Ectodermal cell (in vitro differentiated cells): ENCODE data around the gene NRP2.

Experiments
- H3K27ac ChIP-seq: 2 replicates; pipeline ENCODE4 v1.7.0; 2013; ENCODE audit warnings: mild to moderate bottlenecking, low read depth, low read length; ENCODE audit not compliant: insufficient read depth, poor library complexity, severe bottlenecking
- H3K27me3 ChIP-seq: 2 replicates; pipeline ENCODE4 v1.7.0; 2013; ENCODE audit warnings: mild to moderate bottlenecking, low read length; ENCODE audit not compliant: insufficient read depth, control insufficient read depth, poor library complexity, severe bottlenecking
- H3K36me3 ChIP-seq: one replicate; pipeline ENCODE4 v1.7.0; 2013; ENCODE audit warnings: low read length; ENCODE audit not compliant: control insufficient read depth, insufficient read depth
- H3K4me1 ChIP-seq: one replicate; pipeline ENCODE4 v1.7.0; 2013; ENCODE audit warnings: low read length; ENCODE audit not compliant: control insufficient read depth, insufficient read depth
- H3K4me3 ChIP-seq: 2 replicates; pipeline ENCODE4 v1.7.0; 2013; ENCODE audit warnings: low read depth, low read length, control low read depth; ENCODE audit not compliant: insufficient read depth
- H3K9me3 ChIP-seq: 2 replicates; pipeline ENCODE4 v1.7.0; 2013; ENCODE audit warnings: mild to moderate bottlenecking, low read length, moderate library complexity; ENCODE audit not compliant: control insufficient read depth
- WGBS, 2 experiments: methylation state at CpG; one replicate each; pipeline ENCODE4 v1.1.7; 2013; ENCODE audit warnings: missing lambda C conversion rate in 2 of 2; 5-methylcytosine and 5-hydroxymethylcytosine counted together

The NRP2 gene

DNA sequence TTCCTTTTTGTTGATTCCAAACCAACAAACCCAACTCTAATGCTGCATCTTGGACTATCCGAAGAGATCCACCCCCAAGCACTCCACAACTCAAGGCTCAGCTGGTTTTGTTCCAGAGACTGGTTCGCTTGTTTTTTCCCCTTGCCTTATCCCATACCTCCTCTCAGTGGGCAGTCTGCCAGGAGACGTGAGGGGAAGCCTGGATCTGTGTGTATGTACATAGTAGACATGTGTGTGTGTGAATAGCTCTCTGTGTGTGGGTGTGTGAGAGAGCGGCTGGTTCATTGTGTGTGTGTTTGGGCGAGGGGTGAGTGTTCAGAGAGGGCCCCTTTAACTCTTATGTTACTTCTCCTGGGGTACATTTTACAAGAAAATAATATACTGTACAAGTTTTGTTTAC is 94.4 kb downstream of the NRP2 start:
- Histone ChIP-seq H3K4me3 (no peak overlapping the region), H3K36me3 (peaks cover 4% of the 10 kb centered on the region), H3K9me3 (no peaks in the 10 kb centered on the region), H3K4me1 (peaks cover 5% of the 10 kb centered on the region), H3K27ac (no peak overlapping the region), H3K27me3 (no peaks in the 10 kb centered on the region)
- 89 to 97% methylated on average over 4 to 5 of the region's 5 CpGs for WGBS, 2 experiments

GRCh38 chr2:205778356-205778755 is 96.1 kb downstream of the NRP2 start:
- no peak overlapping the region for H3K27ac ChIP-seq
- no peak overlapping the region for H3K4me3 ChIP-seq
- H3K9me3 ChIP-seq: no peaks in the 10 kb centered on the region
- peaks cover 6% of the 10 kb centered on the region for H3K4me1 ChIP-seq
- no peaks in the 10 kb centered on the region for H3K27me3 ChIP-seq
- peaks cover 4% of the 10 kb centered on the region for H3K36me3 ChIP-seq
- WGBS, 2 experiments: 93 to 96% methylated on average over 3 of the region's 3 CpGs

- Histone ChIP-seq H3K27me3 (no peaks in the 10 kb centered on the region), H3K4me3 (no peak overlapping the region), H3K9me3 (no peaks in the 10 kb centered on the region), H3K4me1 (peaks cover 6% of the 10 kb centered on the region), H3K36me3 (peaks cover 4% of the 10 kb centered on the region), H3K27ac (no peak overlapping the region)
- WGBS, 2 experiments: 95 to 97% methylated on average over 2 of the region's 2 CpGs
Observed at GRCh38 chr2:205780645-205781044, 98.3 kb downstream of the NRP2 start.

GRCh38 chr2:205781244-205781931 is 99.1 kb downstream of the NRP2 start:
- H3K9me3 ChIP-seq: no peaks in the 10 kb centered on the region
- no peak overlapping the region for H3K27ac ChIP-seq
- H3K4me3 ChIP-seq: no peak overlapping the region
- peaks cover 6% of the 10 kb centered on the region for H3K4me1 ChIP-seq
- peaks cover 4% of the 10 kb centered on the region for H3K36me3 ChIP-seq
- no peaks in the 10 kb centered on the region for H3K27me3 ChIP-seq
- WGBS, 2 experiments: 88 to 93% methylated on average over 4 to 5 of the region's 5 CpGs

DNA sequence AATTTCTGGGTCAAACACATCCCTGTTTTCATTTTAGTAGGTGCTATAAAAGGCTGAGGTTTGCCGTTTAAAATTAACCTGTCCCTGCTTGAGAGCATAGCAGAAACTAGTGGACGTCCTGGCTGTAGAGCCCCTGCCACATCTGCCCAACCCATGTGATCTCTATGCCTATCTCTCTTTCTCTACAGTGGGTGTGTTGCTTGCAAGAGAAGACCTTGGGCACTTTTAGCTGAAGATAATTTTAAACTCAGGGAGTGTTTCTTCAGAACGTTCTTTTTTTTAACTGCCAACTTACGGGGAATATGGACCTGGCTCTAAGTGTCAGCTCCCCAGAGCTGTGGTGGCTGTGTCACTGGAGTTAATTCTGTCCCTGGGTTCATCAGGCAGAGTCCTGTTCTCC is 100.6 kb downstream of the NRP2 start:
- Histone ChIP-seq H3K9me3 (no peaks in the 10 kb centered on the region), H3K4me1 (peaks cover 6% of the 10 kb centered on the region), H3K4me3 (no peak overlapping the region), H3K27ac (no peak overlapping the region), H3K36me3 (no peaks in the 10 kb centered on the region), H3K27me3 (no peaks in the 10 kb centered on the region)
- WGBS, 2 experiments: 94 to 95% methylated on average over 4 of the region's 4 CpGs

GRCh38 chr2:205783872-205784499 is 101.7 kb downstream of the NRP2 start:
- no peak overlapping the region for H3K4me3 ChIP-seq
- H3K27me3 ChIP-seq: no peaks in the 10 kb centered on the region
- H3K36me3 ChIP-seq: no peaks in the 10 kb centered on the region
- no peak overlapping the region for H3K27ac ChIP-seq
- peaks cover 6% of the 10 kb centered on the region for H3K4me1 ChIP-seq
- no peaks in the 10 kb centered on the region for H3K9me3 ChIP-seq
- 93% methylated on average over 5 of the region's 5 CpGs for WGBS, 2 experiments

- no peaks in the 10 kb centered on the region for H3K9me3 ChIP-seq
- no peak overlapping the region for H3K4me3 ChIP-seq
- no peaks in the 10 kb centered on the region for H3K36me3 ChIP-seq
- H3K27ac ChIP-seq: no peak overlapping the region
- 94 to 96% methylated on average over 7 of the region's 7 CpGs for WGBS, 2 experiments
- peaks cover 6% of the 10 kb centered on the region for H3K4me1 ChIP-seq
- H3K27me3 ChIP-seq: no peaks in the 10 kb centered on the region
Observed at GRCh38 chr2:205785507-205786260, 103.4 kb downstream of the NRP2 start.

- Histone ChIP-seq H3K9me3 (no peaks in the 10 kb centered on the region), H3K4me1 (no peaks in the 10 kb centered on the region), H3K27ac (no peak overlapping the region), H3K36me3 (no peaks in the 10 kb centered on the region), H3K27me3 (no peaks in the 10 kb centered on the region), H3K4me3 (no peak overlapping the region)
- 92 to 96% methylated on average over 4 of the region's 4 CpGs for WGBS, 2 experiments
Observed at GRCh38 chr2:205786976-205787375, 104.7 kb downstream of the NRP2 start.

GRCh38 chr2:205787761-205788160 is 105.5 kb downstream of the NRP2 start:
- Histone ChIP-seq H3K4me3 (no peak overlapping the region), H3K4me1 (no peaks in the 10 kb centered on the region), H3K27me3 (no peaks in the 10 kb centered on the region), H3K27ac (no peak overlapping the region), H3K9me3 (no peaks in the 10 kb centered on the region), H3K36me3 (peaks cover under 1% of the 10 kb centered on the region)
- 94 to 98% methylated on average over 3 of the region's 3 CpGs for WGBS, 2 experiments

- H3K27ac ChIP-seq: no peak overlapping the region
- 88 to 95% methylated on average over 1 of the region's 1 CpG for WGBS, 2 experiments
- peaks cover 14% of the 10 kb centered on the region for H3K36me3 ChIP-seq
- no peaks in the 10 kb centered on the region for H3K9me3 ChIP-seq
- no peak overlapping the region for H3K4me3 ChIP-seq
- H3K4me1 ChIP-seq: no peaks in the 10 kb centered on the region
- no peaks in the 10 kb centered on the region for H3K27me3 ChIP-seq
Observed at GRCh38 chr2:205789906-205790305, 107.6 kb downstream of the NRP2 start.
